ENCODE data around the gene TNFRSF1B. TPM values are rescaled to one million over a fixed set of nuclear protein-coding genes. Genes with fewer than 3 reads are reported as not detected.

Gene TNFRSF1B
- total and polyA plus RNA-seq, 2 experiments from 2014 or later: 0.91 to 4.1 TPM

DNA sequence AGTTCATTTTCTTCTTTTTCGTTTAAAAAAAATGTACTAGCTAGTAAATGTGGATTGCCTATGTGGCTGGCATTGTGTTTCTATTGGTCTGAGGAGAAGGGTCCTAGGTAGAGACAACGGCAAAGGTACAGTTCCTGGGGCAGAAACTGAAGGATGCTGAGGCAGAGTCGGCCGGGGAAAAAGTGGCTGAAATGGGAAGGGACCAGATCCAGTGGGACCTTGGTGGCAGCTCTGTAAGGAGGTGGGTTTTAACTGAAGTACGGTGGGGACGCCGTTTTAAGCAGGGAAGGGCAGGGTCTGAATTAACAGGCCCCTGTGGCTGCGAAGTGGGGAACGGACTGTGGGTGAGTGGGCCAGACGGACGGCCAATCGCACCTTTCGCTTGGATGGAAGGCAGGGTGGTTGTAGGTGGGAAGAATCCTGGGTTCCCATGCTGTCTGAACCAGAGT lies 62.6 kb downstream of the TNFRSF1B start:
- Histone ChIP-seq H3K27ac (ENCODE audit: low read depth) (no peak overlapping the region), H3K27me3 (ENCODE audit: insufficient read depth) (no peaks in the 10 kb centered on the region), H3K36me3 (ENCODE audit: insufficient read depth) (no peaks in the 10 kb centered on the region), H3K4me2 (peak overlapping the region; percentile 67), H3F3A (replicated peaks; ENCODE audit: low read depth) (peaks cover 6% of the 10 kb centered on the region; the same call in 1 of the 2 replicates), H2AFZ (peak overlapping the region; percentile 94), H3K4me1 (ENCODE audit: insufficient read depth) (peaks cover 15% of the 10 kb centered on the region; the same call in 1 of the 2 replicates), H3K79me2 (replicated peaks; ENCODE audit: insufficient read depth) (peaks cover 41% of the 10 kb centered on the region), H3K4me3 (peak overlapping the region; percentile 91; the same call in 1 of the 2 replicates), H3K9me2 (ENCODE audit: insufficient read depth) (no peaks in the 10 kb centered on the region), H4K20me1 (replicated peaks; ENCODE audit: insufficient read depth) (no peaks in the 10 kb centered on the region; the same call in 1 of the 2 replicates)
- peak; percentile 51 for DNase-seq (ENCODE audit: low spot score)
- H3K27ac Mint-ChIP-seq: no peak overlapping the region
- peaks cover 2% of the 10 kb centered on the region; the same call in 2 of the 3 replicates for H3K36me3 Mint-ChIP-seq (ENCODE audit: low read depth)
- peak; percentile 34 for ATAC-seq
- peaks cover 5% of the 10 kb centered on the region for H3K27me3 Mint-ChIP-seq (ENCODE audit: insufficient read depth, low read depth, poor library complexity)
- peaks cover 15% of the 10 kb centered on the region for H3K4me1 Mint-ChIP-seq
- H3K9me3 Mint-ChIP-seq: peaks cover 4% of the 10 kb centered on the region; the same call in 2 of the 3 replicates
- TF ChIP-seq, protein P1, sequence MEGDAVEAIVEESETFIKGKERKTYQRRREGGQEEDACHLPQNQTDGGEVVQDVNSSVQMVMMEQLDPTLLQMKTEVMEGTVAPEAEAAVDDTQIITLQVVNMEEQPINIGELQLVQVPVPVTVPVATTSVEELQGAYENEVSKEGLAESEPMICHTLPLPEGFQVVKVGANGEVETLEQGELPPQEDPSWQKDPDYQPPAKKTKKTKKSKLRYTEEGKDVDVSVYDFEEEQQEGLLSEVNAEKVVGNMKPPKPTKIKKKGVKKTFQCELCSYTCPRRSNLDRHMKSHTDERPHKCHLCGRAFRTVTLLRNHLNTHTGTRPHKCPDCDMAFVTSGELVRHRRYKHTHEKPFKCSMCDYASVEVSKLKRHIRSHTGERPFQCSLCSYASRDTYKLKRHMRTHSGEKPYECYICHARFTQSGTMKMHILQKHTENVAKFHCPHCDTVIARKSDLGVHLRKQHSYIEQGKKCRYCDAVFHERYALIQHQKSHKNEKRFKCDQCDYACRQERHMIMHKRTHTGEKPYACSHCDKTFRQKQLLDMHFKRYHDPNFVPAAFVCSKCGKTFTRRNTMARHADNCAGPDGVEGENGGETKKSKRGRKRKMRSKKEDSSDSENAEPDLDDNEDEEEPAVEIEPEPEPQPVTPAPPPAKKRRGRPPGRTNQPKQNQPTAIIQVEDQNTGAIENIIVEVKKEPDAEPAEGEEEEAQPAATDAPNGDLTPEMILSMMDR (conservative IDR thresholded peaks at IDR 0.05; ENCODE audit: low read depth in 2 of 2): no peak
- H3K4me3 Mint-ChIP-seq: peak overlapping the region; percentile 60

DNA sequence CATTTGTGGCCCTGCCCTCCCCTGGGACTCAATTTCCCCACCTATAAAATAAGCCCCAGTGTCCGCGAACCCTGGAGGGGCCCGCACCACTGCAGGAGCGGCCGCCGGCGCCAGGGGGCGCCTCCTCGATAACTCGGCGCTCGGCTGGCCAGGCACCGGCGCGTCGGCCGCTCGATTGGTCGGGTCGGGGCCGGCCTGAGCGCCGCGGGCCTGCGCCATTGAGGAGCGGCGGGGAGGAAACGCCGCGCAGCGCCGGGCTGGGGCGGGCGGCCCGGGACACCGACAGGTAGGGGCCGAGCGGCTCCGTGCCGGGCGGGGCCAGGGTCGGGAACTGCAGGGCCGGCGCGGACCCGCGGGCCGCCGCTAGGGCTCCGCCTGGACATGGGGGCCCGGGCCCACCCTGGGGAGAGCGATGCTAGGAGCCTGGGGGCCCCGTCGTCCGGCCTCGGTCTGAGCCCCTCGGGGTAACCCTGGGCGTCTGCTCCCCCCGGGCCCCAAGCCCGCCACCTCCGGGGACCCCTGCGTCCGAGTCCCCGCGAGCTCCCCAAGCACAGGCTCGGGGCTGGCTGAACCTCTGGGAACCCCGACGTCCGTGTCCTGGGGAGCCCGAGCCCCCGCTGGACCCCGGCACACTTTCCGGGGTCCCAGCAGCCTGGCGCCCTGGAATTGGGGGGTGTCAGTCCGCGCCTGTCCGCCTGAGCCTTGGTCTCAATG lies 63.2 kb downstream of the TNFRSF1B start, which contains the start of gene VPS13D:
Gene VPS13D, plus strand, starts transcription at position 196 of the 714 bp plus-strand sequence. CDS start 4,237 bp downstream, outside the sequence.
- Histone ChIP-seq H4K20me1 (replicated peaks; ENCODE audit: insufficient read depth) (no peaks in the 10 kb centered on the region; the same call in 1 of the 2 replicates), H3K27me3 (ENCODE audit: insufficient read depth) (no peaks in the 10 kb centered on the region), H3K9me2 (ENCODE audit: insufficient read depth) (no peaks in the 10 kb centered on the region), H3K27ac (ENCODE audit: low read depth) (no peak within 1 kb of the TSS), H3F3A (replicated peaks; ENCODE audit: low read depth) (peaks cover 6% of the 10 kb centered on the region; the same call in 1 of the 2 replicates), H2AFZ (peak within 1 kb of the TSS; percentile 94), H3K4me1 (ENCODE audit: insufficient read depth) (peaks cover 15% of the 10 kb centered on the region; the same call in 1 of the 2 replicates), H3K4me2 (peak within 1 kb of the TSS; percentile 94), H3K36me3 (ENCODE audit: insufficient read depth) (no peaks in the 10 kb centered on the region), H3K79me2 (replicated peaks; ENCODE audit: insufficient read depth) (peaks cover 41% of the 10 kb centered on the region), H3K4me3 (peak within 1 kb of the TSS; percentile 91)
- no peak within 1 kb of the TSS for H3K27ac Mint-ChIP-seq
- peaks cover 2% of the 10 kb centered on the region; the same call in 1 of the 3 replicates for H3K36me3 Mint-ChIP-seq (ENCODE audit: low read depth)
- peaks cover 3% of the 10 kb centered on the region for H3K27me3 Mint-ChIP-seq (ENCODE audit: insufficient read depth, low read depth, poor library complexity)
- H3K4me3 Mint-ChIP-seq: peak within 1 kb of the TSS; percentile 84
- DNase-seq (ENCODE audit: low spot score) (peak; percentile 93), ATAC-seq (peak; percentile 91)
- H3K4me1 Mint-ChIP-seq: peaks cover 15% of the 10 kb centered on the region
- no peaks in the 10 kb centered on the region; the same call in 2 of the 3 replicates for H3K9me3 Mint-ChIP-seq
- TF ChIP-seq, protein P2, sequence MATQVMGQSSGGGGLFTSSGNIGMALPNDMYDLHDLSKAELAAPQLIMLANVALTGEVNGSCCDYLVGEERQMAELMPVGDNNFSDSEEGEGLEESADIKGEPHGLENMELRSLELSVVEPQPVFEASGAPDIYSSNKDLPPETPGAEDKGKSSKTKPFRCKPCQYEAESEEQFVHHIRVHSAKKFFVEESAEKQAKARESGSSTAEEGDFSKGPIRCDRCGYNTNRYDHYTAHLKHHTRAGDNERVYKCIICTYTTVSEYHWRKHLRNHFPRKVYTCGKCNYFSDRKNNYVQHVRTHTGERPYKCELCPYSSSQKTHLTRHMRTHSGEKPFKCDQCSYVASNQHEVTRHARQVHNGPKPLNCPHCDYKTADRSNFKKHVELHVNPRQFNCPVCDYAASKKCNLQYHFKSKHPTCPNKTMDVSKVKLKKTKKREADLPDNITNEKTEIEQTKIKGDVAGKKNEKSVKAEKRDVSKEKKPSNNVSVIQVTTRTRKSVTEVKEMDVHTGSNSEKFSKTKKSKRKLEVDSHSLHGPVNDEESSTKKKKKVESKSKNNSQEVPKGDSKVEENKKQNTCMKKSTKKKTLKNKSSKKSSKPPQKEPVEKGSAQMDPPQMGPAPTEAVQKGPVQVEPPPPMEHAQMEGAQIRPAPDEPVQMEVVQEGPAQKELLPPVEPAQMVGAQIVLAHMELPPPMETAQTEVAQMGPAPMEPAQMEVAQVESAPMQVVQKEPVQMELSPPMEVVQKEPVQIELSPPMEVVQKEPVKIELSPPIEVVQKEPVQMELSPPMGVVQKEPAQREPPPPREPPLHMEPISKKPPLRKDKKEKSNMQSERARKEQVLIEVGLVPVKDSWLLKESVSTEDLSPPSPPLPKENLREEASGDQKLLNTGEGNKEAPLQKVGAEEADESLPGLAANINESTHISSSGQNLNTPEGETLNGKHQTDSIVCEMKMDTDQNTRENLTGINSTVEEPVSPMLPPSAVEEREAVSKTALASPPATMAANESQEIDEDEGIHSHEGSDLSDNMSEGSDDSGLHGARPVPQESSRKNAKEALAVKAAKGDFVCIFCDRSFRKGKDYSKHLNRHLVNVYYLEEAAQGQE (IDR thresholded peaks at IDR 0.05; ENCODE audit: unreplicated experiment): no peak
- TF ChIP-seq, protein P1 (conservative IDR thresholded peaks at IDR 0.05; ENCODE audit: low read depth in 2 of 2): peak; percentile 73 to 79
- no peak for TF ChIP-seq STAT1 (IDR thresholded peaks at IDR 0.05; ENCODE audit: unreplicated experiment)
- TF ChIP-seq EZH2 (IDR thresholded peaks at IDR 0.05; ENCODE audit: low read depth, unreplicated experiment): no peak
- TF ChIP-seq EZH2phosphoT487 (IDR thresholded peaks at IDR 0.05; ENCODE audit: unreplicated experiment): no peak

Data from GM23338 (cell line).